Lower lobe of right lung (tissue), 2 donors: Measurements from ENCODE around the gene DTNB. TPM values are rescaled to one million over a fixed set of nuclear protein-coding genes. Genes with fewer than 3 reads are reported as not detected.
A peak's percentile ranks its signal among the peaks of the same experiment; 100 is the strongest.

Source experiments
- ATAC-seq, 2 donors: fragments of 200-7000 bp; cut with Tn5 transposase; one replicate each; pipeline ENCODE4 v1.9.1; 2020 to 2022; ENCODE audit warnings: mild to moderate bottlenecking in 2 of 2, moderate library complexity in 2 of 2
- DNase-seq: peaks from one replicate; pipeline ENCODE4 v3.0.0-alpha.2; 2020
- H3K27ac ChIP-seq: fragments of 200-600 bp; one replicate; pipeline ENCODE4 v1.8.0; 2022
- H3K27me3 ChIP-seq: fragments of 200-600 bp; one replicate; pipeline ENCODE4 v1.8.0; 2022; ENCODE audit warnings: low read depth
- H3K36me3 ChIP-seq: fragments of 200-600 bp; one replicate; pipeline ENCODE4 v1.8.0; 2022; ENCODE audit warnings: mild to moderate bottlenecking
- H3K4me1 ChIP-seq: fragments of 200-600 bp; one replicate; pipeline ENCODE4 v1.8.0; 2022
- H3K4me3 ChIP-seq: fragments of 200-600 bp; one replicate; pipeline ENCODE4 v1.8.0; 2022; ENCODE audit warnings: mild to moderate bottlenecking
- H3K9me3 ChIP-seq: fragments of 200-600 bp; one replicate; pipeline ENCODE4 v1.8.0; 2022
- intact Hi-C: fragments of 100-400 bp; cut with DNase I; formaldehyde crosslinking; loops from one replicate; pipeline ENCODE4 v1.11.0; 2022
- total RNA-seq: library from RNA; stranded (reverse); fragmentation: NEBNext Ultra II Directional; extraction: Animal tissue kit (Norgen Biotek cat#: 25700); gene quantifications from one replicate; pipeline ENCODE4 v1.2.1, GENCODE V29; 2021
- TF ChIP-seq, protein P1 (sequence below): fragments of 200-600 bp; IDR thresholded peaks from one replicate; pipeline ENCODE4 v1.8.0; 2022; ENCODE audit warnings: antibody characterized with exemption, mild to moderate bottlenecking
- donor health status: DM: no; HTN: yes; CAD: no; lungs with severe emphysema.

DTNB gene
- total RNA-seq, 1 donor from 2014 or later, result 32.9 TPM

DNA sequence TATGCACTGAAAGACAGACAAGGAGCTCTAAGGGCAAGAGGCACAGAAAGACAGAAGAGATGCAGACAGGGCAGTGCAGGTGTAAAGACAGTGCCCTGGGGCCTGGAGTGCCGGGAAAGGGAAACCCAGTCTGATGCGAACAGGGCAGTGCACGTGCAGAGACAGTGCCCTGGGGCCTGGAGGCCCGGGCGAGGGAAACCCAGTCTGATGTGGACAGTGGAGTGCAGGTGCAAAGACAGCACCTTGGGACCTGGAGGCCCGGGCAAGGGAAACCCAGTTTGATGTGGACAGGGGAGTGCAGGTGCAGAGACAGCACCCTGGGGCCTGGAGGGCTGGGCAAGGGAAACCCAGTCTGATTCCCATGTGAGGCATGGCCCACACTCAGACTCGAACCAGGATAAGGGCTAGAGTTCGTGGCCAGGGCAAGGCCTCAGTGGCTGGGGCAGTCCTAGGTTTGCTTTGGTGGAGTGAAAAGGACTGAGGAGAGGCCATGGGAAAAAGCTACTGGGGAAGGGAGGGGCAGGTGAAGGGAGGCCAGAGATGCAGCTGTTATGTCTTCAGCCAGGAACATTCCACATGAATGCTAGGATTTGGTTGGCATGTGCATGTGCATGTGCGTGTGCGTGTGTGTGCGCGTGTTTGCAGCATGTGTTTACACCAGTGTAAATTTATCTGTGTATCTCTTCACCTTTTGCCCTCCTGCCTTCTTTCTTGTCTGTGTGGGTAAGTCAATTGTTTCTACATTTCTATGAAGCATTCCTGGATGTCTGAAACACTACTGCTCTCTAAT lies 292.6 kb downstream of the DTNB start:
- TF ChIP-seq, protein P1, sequence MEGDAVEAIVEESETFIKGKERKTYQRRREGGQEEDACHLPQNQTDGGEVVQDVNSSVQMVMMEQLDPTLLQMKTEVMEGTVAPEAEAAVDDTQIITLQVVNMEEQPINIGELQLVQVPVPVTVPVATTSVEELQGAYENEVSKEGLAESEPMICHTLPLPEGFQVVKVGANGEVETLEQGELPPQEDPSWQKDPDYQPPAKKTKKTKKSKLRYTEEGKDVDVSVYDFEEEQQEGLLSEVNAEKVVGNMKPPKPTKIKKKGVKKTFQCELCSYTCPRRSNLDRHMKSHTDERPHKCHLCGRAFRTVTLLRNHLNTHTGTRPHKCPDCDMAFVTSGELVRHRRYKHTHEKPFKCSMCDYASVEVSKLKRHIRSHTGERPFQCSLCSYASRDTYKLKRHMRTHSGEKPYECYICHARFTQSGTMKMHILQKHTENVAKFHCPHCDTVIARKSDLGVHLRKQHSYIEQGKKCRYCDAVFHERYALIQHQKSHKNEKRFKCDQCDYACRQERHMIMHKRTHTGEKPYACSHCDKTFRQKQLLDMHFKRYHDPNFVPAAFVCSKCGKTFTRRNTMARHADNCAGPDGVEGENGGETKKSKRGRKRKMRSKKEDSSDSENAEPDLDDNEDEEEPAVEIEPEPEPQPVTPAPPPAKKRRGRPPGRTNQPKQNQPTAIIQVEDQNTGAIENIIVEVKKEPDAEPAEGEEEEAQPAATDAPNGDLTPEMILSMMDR, result no peak
- DNase-seq (peak; percentile 21), ATAC-seq (no peak)
- intact Hi-C loops, result no loop called here
- Histone ChIP-seq H3K27me3 (no peaks in the 10 kb centered on the region), H3K36me3 (no peaks in the 10 kb centered on the region), H3K4me3 (no peak overlapping the region), H3K9me3 (no peaks in the 10 kb centered on the region), H3K27ac (no peak overlapping the region), H3K4me1 (peaks cover 21% of the 10 kb centered on the region)

DNA sequence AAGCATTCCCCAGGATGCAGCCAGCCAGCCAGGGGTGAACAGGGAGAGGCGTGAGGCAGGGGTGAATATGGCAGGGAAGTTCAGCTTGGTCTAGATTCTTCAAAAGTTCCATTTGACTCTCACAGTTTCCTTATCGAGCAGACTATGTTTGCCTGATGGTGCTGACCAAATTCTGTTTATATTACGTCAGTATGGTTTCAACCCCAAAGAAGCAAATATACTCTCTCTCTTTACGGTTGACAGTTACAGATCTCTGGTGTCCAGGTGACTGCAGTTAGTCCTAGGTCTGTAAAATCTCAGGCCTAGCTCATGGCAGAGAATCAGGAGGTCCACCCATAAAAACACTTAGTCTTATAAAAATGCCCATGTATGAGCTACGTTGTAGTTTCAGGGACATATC lies 293.4 kb downstream of the DTNB start:
- H3K27me3 ChIP-seq, result no peaks in the 10 kb centered on the region
- TF ChIP-seq, protein P1, result no peak
- ATAC-seq (no peak), DNase-seq (no peak)
- no peaks in the 10 kb centered on the region for H3K9me3 ChIP-seq
- no peak overlapping the region for H3K27ac ChIP-seq
- H3K4me1 ChIP-seq, result peaks cover 21% of the 10 kb centered on the region
- H3K4me3 ChIP-seq, result no peak overlapping the region
- no peaks in the 10 kb centered on the region for H3K36me3 ChIP-seq
- intact Hi-C loops, result no loop called here

DNA sequence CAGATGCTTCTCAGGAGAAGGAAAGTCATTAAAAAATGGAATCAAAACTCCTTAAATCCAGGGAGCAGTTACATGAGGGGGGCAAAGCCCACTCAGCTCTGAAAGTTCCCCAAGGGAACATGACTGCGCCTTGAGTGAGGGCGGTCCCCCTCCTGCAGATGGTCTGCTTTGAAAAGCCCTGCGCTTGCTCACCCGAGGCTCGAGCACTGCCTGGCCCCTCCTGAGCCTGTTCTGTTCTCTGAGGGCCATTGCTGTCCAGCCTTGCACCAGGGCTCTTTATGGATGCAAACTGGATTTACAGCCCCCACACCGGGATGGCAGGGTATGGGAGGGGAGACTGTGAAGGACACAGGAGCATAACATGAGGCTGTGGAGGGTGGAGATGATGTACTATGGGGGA lies 293.8 kb downstream of the DTNB start:
- intact Hi-C loops, result no loop called here
- TF ChIP-seq, protein P1, result no peak
- ATAC-seq, result no peak
- Histone ChIP-seq H3K9me3 (no peaks in the 10 kb centered on the region), H3K36me3 (no peaks in the 10 kb centered on the region), H3K4me3 (no peak overlapping the region), H3K4me1 (peaks cover 21% of the 10 kb centered on the region), H3K27ac (no peak overlapping the region), H3K27me3 (no peaks in the 10 kb centered on the region)
- peak; percentile 21 for DNase-seq

DNA sequence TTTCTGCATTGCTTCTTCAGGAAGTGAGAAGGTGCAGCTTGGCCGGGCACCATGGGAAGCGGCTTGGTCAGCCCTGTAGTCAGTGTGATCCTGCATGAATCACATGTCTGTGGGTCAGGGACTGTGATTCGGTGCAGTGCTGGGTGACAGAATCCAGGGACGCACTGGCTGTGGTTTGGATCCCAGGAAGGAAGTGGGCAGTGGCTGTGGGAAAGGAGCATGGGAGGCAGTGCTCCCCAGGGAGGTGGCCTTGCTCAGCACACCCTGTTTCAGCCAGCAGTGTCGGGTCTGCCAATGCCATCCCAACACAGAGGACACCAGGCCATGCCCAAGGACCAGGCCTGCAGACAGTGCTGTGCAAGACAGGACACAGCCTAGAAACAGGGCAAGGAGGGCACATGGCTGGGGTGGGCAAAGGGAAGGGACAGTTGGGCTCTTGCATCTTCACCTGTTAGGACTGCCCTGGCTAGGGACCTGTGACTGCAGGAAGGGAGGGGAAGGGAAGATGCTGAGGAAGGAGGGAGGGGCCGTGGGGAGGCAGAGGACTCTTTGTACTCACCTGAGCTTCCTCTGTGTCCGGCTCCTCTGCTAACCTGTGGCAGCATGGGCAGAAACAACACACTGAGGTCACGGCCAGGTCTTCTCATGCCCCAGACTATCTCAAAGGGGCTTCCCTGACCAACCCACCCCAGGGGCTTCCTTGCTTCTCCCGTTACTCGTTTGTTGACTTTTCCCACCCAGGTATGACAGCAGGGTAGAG lies 294.5 kb downstream of the DTNB start:
- ATAC-seq (no peak), DNase-seq (peak; percentile 38)
- H3K4me3 ChIP-seq, result no peak overlapping the region
- no peak overlapping the region for H3K27ac ChIP-seq
- H3K36me3 ChIP-seq, result no peaks in the 10 kb centered on the region
- H3K9me3 ChIP-seq, result no peaks in the 10 kb centered on the region
- peaks cover 21% of the 10 kb centered on the region for H3K4me1 ChIP-seq
- intact Hi-C loops, result no loop called here
- H3K27me3 ChIP-seq, result no peaks in the 10 kb centered on the region
- TF ChIP-seq, protein P1, result no peak

DNA sequence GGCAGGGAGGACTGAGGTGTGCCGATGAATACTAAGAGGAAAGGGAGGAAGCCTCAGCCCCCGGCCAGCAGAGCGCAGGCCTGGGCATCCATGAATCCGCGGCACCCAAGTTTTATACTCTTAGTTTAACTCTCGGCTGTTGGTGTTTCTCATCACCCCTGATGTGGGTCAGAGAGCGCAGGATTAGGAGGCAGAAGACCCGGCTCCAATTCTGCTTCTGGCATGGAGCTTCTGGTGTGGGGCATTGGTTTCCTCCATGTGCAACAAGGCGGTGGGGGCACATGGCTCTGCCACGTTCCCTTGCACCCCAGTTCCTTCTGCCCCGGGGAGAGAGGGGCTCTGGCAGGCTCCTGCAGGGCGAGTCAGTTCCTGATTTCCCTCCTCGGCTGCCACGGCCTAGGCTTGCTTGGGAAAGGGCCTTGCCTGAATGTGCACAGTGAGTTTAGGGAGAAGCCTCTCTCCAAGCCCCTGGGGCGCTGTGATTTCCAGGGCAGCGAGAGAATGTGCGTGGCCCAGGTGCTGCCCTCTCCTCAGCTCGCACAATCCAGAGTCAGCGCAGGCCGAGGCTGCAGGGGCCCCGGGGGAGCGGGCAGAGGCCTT lies 295.5 kb downstream of the DTNB start:
- H3K27ac ChIP-seq, result no peak overlapping the region
- H3K4me1 ChIP-seq, result peaks cover 21% of the 10 kb centered on the region
- TF ChIP-seq, protein P1, result no peak
- no peaks in the 10 kb centered on the region for H3K9me3 ChIP-seq
- ATAC-seq, result no peak
- no peaks in the 10 kb centered on the region for H3K36me3 ChIP-seq
- intact Hi-C loops, result no loop called here
- H3K4me3 ChIP-seq, result no peak overlapping the region
- peak; percentile 24 for DNase-seq
- no peaks in the 10 kb centered on the region for H3K27me3 ChIP-seq
